Measurements from ENCODE around the gene NOP10.

The NOP10 gene

GRCh38 chr15:34329006-34329405 is 13.9 kb downstream of the NOP10 start:
- DNase-seq = no peak

GRCh38 chr15:34327906-34328305 is 15.0 kb downstream of the NOP10 start:
- no peak for DNase-seq

GRCh38 chr15:34325368-34325767 is 17.6 kb downstream of the NOP10 start:
- no peak for DNase-seq

GRCh38 chr15:34324933-34325332 is 18.0 kb downstream of the NOP10 start:
- no peak for DNase-seq

- DNase-seq = no peak
These were observed 19.7 kb downstream of the NOP10 start for GRCh38 chr15:34323217-34323616.

- peak; percentile 83 for DNase-seq
These were observed 24.5 kb downstream of the NOP10 start for GRCh38 chr15:34318277-34319079.

GRCh38 chr15:34314491-34315490 is 28.1 kb downstream of the NOP10 start:
- DNase-seq = no peak

GRCh38 chr15:34311563-34311962 is 31.4 kb downstream of the NOP10 start:
- no peak for DNase-seq

GRCh38 chr15:34304613-34305012 is 38.3 kb downstream of the NOP10 start:
- no peak for DNase-seq

- DNase-seq = no peak
These were observed 41.9 kb downstream of the NOP10 start for GRCh38 chr15:34301058-34301457.

- DNase-seq = no peak
These were observed 45.9 kb downstream of the NOP10 start for GRCh38 chr15:34297059-34297458.

- no peak for DNase-seq
These were observed 50.3 kb downstream of the NOP10 start for GRCh38 chr15:34292621-34293020.
